ENCODE measurements around the gene DLG1. TPM values are rescaled to one million over a fixed set of nuclear protein-coding genes. Genes with fewer than 3 reads are reported as not detected.

Gene DLG1
- total RNA-seq, 1 donor from 2014 or later, result 85.0 TPM

- Mint-ChIP-seq H3K4me3 (no peak overlapping the region), H3K36me3 (ENCODE audit: low read depth) (no peaks in the 10 kb centered on the region), H3K4me1 (ENCODE audit: low read depth) (no peaks in the 10 kb centered on the region), H3K27me3 (ENCODE audit: insufficient read depth) (peaks cover 13% of the 10 kb centered on the region), H3K9me3 (no peaks in the 10 kb centered on the region), H3K27ac (no peak overlapping the region)
- no peak for DNase-seq (ENCODE audit: low spot score)
- intact Hi-C loops (cut with micrococcal nuclease), result no loop called here
Observed at GRCh38 chr3:197335428-197336132, 37.2 kb upstream of the DLG1 start.

DNA sequence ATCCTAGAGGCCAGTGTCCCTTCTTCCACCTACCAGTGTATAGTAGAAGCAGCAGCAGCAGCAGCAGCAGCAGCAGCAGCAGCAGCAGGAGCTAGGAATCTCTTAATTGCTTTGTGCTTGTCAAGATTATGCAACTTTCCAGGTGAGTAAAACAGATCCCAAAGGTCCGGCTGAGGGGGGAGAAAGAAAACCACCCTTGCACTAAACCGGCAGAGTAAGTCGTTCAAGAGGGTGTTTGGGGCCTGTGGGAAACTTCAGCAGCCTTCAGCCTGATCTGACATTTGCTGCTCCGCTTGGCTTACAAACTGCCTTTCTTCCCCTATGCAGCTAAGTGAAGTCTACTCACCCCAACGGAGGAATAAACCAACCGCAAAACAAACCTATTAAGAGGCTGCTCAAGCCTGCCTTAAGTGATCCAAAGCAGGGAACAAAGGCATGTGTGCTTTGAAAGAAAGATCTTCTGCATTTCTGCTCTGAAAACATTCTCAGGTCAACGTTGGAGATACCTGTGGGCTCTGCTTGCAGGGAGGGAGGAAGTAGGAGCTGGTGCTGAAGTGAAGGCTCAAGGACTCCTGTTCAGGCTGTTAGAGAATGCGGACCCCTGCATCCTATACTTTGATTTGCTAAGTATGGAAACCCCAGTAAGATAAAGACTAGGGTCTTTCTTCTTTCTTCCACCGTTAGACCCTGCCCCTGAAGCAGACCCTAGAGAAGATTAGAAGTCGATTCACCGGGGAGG, 35.7 kb upstream of the DLG1 start:
- peaks cover 14% of the 10 kb centered on the region for H3K27me3 Mint-ChIP-seq (ENCODE audit: insufficient read depth)
- intact Hi-C loops (cut with micrococcal nuclease), result no loop called here
- DNase-seq (ENCODE audit: low spot score), result no peak
- no peak overlapping the region for H3K4me3 Mint-ChIP-seq
- H3K4me1 Mint-ChIP-seq (ENCODE audit: low read depth), result no peaks in the 10 kb centered on the region
- no peaks in the 10 kb centered on the region for H3K9me3 Mint-ChIP-seq
- no peaks in the 10 kb centered on the region for H3K36me3 Mint-ChIP-seq (ENCODE audit: low read depth)
- H3K27ac Mint-ChIP-seq, result no peak overlapping the region

DNA sequence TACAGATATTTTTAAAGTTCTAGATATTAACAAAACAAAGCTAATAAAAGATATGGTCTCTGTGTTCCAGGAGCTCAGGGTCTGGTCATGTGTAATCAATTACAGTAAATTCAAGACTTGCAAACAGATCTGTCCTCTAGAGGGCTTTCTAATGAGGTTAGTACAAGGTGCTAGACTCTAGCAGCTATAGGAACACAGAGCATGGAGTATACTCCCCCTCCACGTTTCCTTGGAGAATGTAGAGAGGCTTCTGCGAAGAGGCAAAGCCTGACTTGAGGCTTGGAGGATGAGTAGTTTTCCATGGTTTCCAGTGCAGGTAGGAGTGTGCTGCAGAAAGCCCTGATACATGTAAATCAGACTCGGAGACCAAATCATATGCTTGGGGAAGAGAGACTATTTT, 32.7 kb upstream of the DLG1 start:
- Mint-ChIP-seq H3K4me1 (ENCODE audit: low read depth) (peaks cover 8% of the 10 kb centered on the region), H3K9me3 (no peaks in the 10 kb centered on the region), H3K4me3 (no peak overlapping the region), H3K36me3 (ENCODE audit: low read depth) (no peaks in the 10 kb centered on the region), H3K27me3 (ENCODE audit: insufficient read depth) (peaks cover 14% of the 10 kb centered on the region), H3K27ac (no peak overlapping the region)
- intact Hi-C loops (cut with micrococcal nuclease), result no loop called here
- DNase-seq (ENCODE audit: low spot score), result no peak

GRCh38 chr3:197329382-197329781, 31.0 kb upstream of the DLG1 start:
- Mint-ChIP-seq H3K27me3 (ENCODE audit: insufficient read depth) (peaks cover 12% of the 10 kb centered on the region), H3K36me3 (ENCODE audit: low read depth) (no peaks in the 10 kb centered on the region), H3K4me1 (ENCODE audit: low read depth) (peaks cover 8% of the 10 kb centered on the region), H3K4me3 (no peak overlapping the region), H3K9me3 (no peaks in the 10 kb centered on the region), H3K27ac (no peak overlapping the region)
- intact Hi-C loops (cut with micrococcal nuclease), result no loop called here
- no peak for DNase-seq (ENCODE audit: low spot score)

DNA sequence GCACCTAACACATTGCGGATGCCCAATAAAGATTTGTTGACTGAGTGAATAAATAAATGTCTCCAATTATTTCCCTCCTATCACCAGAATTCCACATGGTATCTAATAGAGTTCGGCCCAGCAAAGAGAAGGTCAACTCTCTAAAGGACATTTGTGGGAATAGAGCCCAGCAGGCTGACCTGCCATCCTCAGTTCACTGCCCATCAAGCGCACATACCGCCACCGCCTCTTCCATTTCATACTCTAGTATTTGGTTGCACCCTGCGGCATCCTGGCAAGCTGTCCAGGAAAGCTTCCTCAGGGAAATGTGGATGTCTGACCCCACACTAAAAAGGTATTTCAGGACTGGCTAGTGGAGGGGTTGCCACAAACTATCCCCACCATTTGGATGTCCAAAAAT, 29.8 kb upstream of the DLG1 start:
- Mint-ChIP-seq H3K27me3 (ENCODE audit: insufficient read depth) (peaks cover 15% of the 10 kb centered on the region), H3K36me3 (ENCODE audit: low read depth) (no peaks in the 10 kb centered on the region), H3K9me3 (no peaks in the 10 kb centered on the region), H3K4me1 (ENCODE audit: low read depth) (peaks cover 8% of the 10 kb centered on the region), H3K4me3 (no peak overlapping the region), H3K27ac (no peak overlapping the region)
- intact Hi-C loops (cut with micrococcal nuclease), result no loop called here
- DNase-seq (ENCODE audit: low spot score), result no peak

- Mint-ChIP-seq H3K9me3 (no peaks in the 10 kb centered on the region), H3K4me1 (ENCODE audit: low read depth) (peaks cover 8% of the 10 kb centered on the region), H3K27ac (no peak overlapping the region), H3K36me3 (ENCODE audit: low read depth) (no peaks in the 10 kb centered on the region), H3K4me3 (no peak overlapping the region), H3K27me3 (ENCODE audit: insufficient read depth) (peaks cover 13% of the 10 kb centered on the region)
- DNase-seq (ENCODE audit: low spot score), result no peak
- intact Hi-C loops (cut with micrococcal nuclease), result no loop called here
Observed at GRCh38 chr3:197327701-197328100, 29.3 kb upstream of the DLG1 start.

- Mint-ChIP-seq H3K27me3 (ENCODE audit: insufficient read depth) (peaks cover 6% of the 10 kb centered on the region), H3K27ac (no peak overlapping the region)
- intact Hi-C loops (cut with micrococcal nuclease), result loop anchor here (2.0 kb wide), 1 partner anchor 15 kb away; no protein-coding TSS in a partner anchor
Observed at GRCh38 chr3:197325773-197326172, 27.4 kb upstream of the DLG1 start.

GRCh38 chr3:197322149-197322548, 23.7 kb upstream of the DLG1 start:
- no peak overlapping the region for H3K4me3 Mint-ChIP-seq
- no peak overlapping the region for H3K27ac Mint-ChIP-seq
- peaks cover 3% of the 10 kb centered on the region for H3K9me3 Mint-ChIP-seq
- intact Hi-C loops (cut with micrococcal nuclease), result no loop called here
- H3K4me1 Mint-ChIP-seq (ENCODE audit: low read depth), result no peaks in the 10 kb centered on the region
- no peaks in the 10 kb centered on the region for H3K36me3 Mint-ChIP-seq (ENCODE audit: low read depth)
- peaks cover 18% of the 10 kb centered on the region for H3K27me3 Mint-ChIP-seq (ENCODE audit: insufficient read depth)
- DNase-seq (ENCODE audit: low spot score), result no peak

More at GRCh38 chr3:197325773-197326172, 27.4 kb upstream of the DLG1 start:
- peaks cover 8% of the 10 kb centered on the region for H3K4me1 Mint-ChIP-seq (ENCODE audit: low read depth)
- H3K9me3 Mint-ChIP-seq, result peaks cover 3% of the 10 kb centered on the region
- DNase-seq (ENCODE audit: low spot score), result no peak
- H3K36me3 Mint-ChIP-seq (ENCODE audit: low read depth), result no peaks in the 10 kb centered on the region
- no peak overlapping the region for H3K4me3 Mint-ChIP-seq

- Mint-ChIP-seq H3K27me3 (ENCODE audit: insufficient read depth) (peaks cover 23% of the 10 kb centered on the region), H3K9me3 (peaks cover 3% of the 10 kb centered on the region), H3K4me3 (no peak overlapping the region), H3K36me3 (ENCODE audit: low read depth) (no peaks in the 10 kb centered on the region), H3K27ac (no peak overlapping the region), H3K4me1 (ENCODE audit: low read depth) (no peaks in the 10 kb centered on the region)
- intact Hi-C loops (cut with micrococcal nuclease), result no loop called here
- DNase-seq (ENCODE audit: low spot score), result no peak
Observed at GRCh38 chr3:197320582-197320981, 22.2 kb upstream of the DLG1 start.

- Mint-ChIP-seq H3K36me3 (ENCODE audit: low read depth) (no peaks in the 10 kb centered on the region), H3K9me3 (peaks cover 3% of the 10 kb centered on the region), H3K27ac (no peak overlapping the region), H3K4me1 (ENCODE audit: low read depth) (no peaks in the 10 kb centered on the region), H3K27me3 (ENCODE audit: insufficient read depth) (peaks cover 35% of the 10 kb centered on the region), H3K4me3 (no peak overlapping the region)
- intact Hi-C loops (cut with micrococcal nuclease), result no loop called here
- DNase-seq (ENCODE audit: low spot score), result no peak
Observed at GRCh38 chr3:197317250-197317963, 19.0 kb upstream of the DLG1 start.

DNA sequence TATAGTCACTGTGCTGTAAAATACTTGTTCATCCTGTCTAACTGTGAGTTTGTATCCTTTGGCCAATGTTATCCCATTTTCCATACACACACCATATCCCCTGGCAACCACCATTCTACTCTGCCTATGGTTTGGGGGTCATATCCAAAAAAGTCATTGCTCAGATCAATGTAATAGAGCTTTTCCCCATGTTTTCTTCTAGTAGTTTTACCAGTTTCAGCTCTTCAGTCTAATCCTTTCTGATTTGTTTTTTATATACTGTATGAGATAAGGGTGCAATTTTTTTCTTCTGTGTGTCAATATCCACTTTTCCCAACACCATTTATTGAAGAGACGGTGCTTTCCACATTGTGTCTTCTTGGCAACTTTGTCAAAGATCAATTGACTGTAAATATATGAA, 14.0 kb upstream of the DLG1 start:
- DNase-seq (ENCODE audit: low spot score), result no peak
- no peaks in the 10 kb centered on the region for H3K9me3 Mint-ChIP-seq
- H3K36me3 Mint-ChIP-seq (ENCODE audit: low read depth), result no peaks in the 10 kb centered on the region
- H3K27ac Mint-ChIP-seq, result no peak overlapping the region
- intact Hi-C loops (cut with micrococcal nuclease), result no loop called here
- no peak overlapping the region for H3K4me3 Mint-ChIP-seq
- peaks cover 32% of the 10 kb centered on the region for H3K4me1 Mint-ChIP-seq (ENCODE audit: low read depth)
- H3K27me3 Mint-ChIP-seq (ENCODE audit: insufficient read depth), result peaks cover 23% of the 10 kb centered on the region

DNA sequence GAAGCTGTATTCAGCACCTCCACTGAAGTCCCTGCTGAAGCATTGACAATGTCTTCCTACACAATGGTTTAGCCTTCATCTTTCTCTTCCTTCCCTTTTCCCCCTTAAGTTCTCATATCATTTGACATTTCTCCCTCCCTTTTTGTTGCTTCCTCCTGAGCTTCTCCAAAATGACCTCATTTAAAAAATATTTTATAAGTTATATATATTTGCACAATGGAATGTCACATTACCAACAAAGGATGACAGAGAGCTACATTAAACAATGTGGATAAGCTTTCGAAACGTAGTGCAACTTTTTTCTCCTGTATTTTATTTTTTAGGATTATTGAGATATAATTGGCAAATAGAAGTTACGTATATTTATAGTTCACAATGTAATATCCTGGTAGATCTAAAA, 13.2 kb upstream of the DLG1 start:
- Mint-ChIP-seq H3K9me3 (no peaks in the 10 kb centered on the region), H3K27ac (no peak overlapping the region)

More for the DNA sequence above, 13.2 kb upstream of the DLG1 start:
- no peak overlapping the region for H3K4me3 Mint-ChIP-seq
- H3K36me3 Mint-ChIP-seq (ENCODE audit: low read depth), result no peaks in the 10 kb centered on the region
- DNase-seq (ENCODE audit: low spot score), result no peak
- peaks cover 20% of the 10 kb centered on the region for H3K27me3 Mint-ChIP-seq (ENCODE audit: insufficient read depth)
- intact Hi-C loops (cut with micrococcal nuclease), result loop anchor here (2.0 kb wide), 1 partner anchor 13 kb away; no protein-coding TSS in a partner anchor
- H3K4me1 Mint-ChIP-seq (ENCODE audit: low read depth), result peaks cover 35% of the 10 kb centered on the region

All from activated T-helper 1 cell treated with anti-CD3 and anti-CD28 coated beads, Interleukin-12 subunit alpha, Interleukin-12 subunit beta, Interleukin-2, Interleukin-4 antibody, amounts not matched to agents 30 ng/mL and 10 ng/mL and 1 ng/mL, durations not matched to agents 14 hours and 24 hours and 36 hours (primary cell).